ENCODE data around the gene TLE3. TPM values are rescaled to one million over a fixed set of nuclear protein-coding genes. Genes with fewer than 3 reads are reported as not detected.

The TLE3 gene
- total RNA-seq, 1 experiment from 2014 or later, result 98.2 TPM

DNA sequence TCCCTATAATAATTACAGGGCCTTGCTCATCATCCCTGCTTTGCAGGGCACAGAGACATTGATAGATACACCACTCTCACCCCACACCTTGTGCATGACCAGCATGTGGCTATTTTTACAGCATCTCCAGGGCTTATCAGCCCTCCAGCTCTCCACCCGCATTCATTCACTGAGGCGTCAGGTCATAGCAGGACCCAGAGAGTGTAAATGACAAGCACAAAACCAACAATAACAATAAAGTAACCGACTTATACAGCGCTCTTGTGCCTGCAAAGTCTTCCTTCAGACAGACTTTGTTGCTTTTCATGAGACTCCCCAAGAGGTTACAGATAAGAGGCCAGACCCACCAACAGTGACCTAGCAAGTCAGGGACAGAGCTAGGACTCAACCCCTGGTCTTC, 80.7 kb downstream of the TLE3 start:
- Histone ChIP-seq H3K4ac (ENCODE audit: low read depth, low read length) (no peak overlapping the region), H3K9ac (ENCODE audit: extremely low read depth, insufficient read length, low read length) (no peak overlapping the region), H2BK20ac (ENCODE audit: low read depth, low read length, poor library complexity, severe bottlenecking) (no peak overlapping the region), H3K56ac (ENCODE audit: insufficient read length, low read depth, low read length) (no peak overlapping the region), H2AK5ac (ENCODE audit: insufficient read length, low read length) (no peak overlapping the region), H3K4me2 (ENCODE audit: insufficient read depth, insufficient read length, low read length) (no peak overlapping the region), H2BK15ac (ENCODE audit: low read depth, low read length) (no peak overlapping the region), H2BK120ac (ENCODE audit: low read depth, low read length, poor library complexity, severe bottlenecking) (no peak overlapping the region), H3K79me2 (ENCODE audit: insufficient read depth, low read length) (no peaks in the 10 kb centered on the region), H4K8ac (replicated peaks; ENCODE audit: insufficient read length, low read depth, low read length) (no peak overlapping the region), H4K20me1 (ENCODE audit: control insufficient read depth, insufficient read depth, insufficient read length) (no peaks in the 10 kb centered on the region), H3K23me2 (ENCODE audit: insufficient read length, low read depth, low read length, poor library complexity, severe bottlenecking) (no peaks in the 10 kb centered on the region), H3K9me3 (ENCODE audit: control insufficient read depth, low read depth, low read length) (no peaks in the 10 kb centered on the region), H4K91ac (ENCODE audit: insufficient read length, low read depth, low read length) (no peak overlapping the region), H2AFZ (ENCODE audit: low read length) (no peak overlapping the region), H2BK12ac (ENCODE audit: insufficient read length, low read depth, low read length) (no peak overlapping the region), H3T11ph (ENCODE audit: low read length) (no peak overlapping the region), H4K5ac (ENCODE audit: insufficient read length, low read depth, low read length) (no peak overlapping the region), H3K18ac (ENCODE audit: insufficient read length, low read depth, low read length) (no peak overlapping the region), H3K14ac (ENCODE audit: insufficient read depth, low read length) (no peak overlapping the region), H2BK5ac (ENCODE audit: insufficient read length, low read length) (no peak overlapping the region), H3K27me3 (ENCODE audit: insufficient read depth, low read length) (no peaks in the 10 kb centered on the region), H3K27ac (ENCODE audit: insufficient read length, low read depth, low read length) (no peak overlapping the region), H3K23ac (ENCODE audit: insufficient read length, low read depth, low read length) (no peak overlapping the region), H3K4me1 (ENCODE audit: insufficient read depth, low read length) (no peaks in the 10 kb centered on the region; the same call in 1 of the 2 replicates), H3K79me1 (ENCODE audit: insufficient read depth, low read depth, low read length, poor library complexity, severe bottlenecking) (no peaks in the 10 kb centered on the region)
- Mint-ChIP-seq H3K9me3 (peaks cover 2% of the 10 kb centered on the region in 2 experiments), H3K27me3 (ENCODE audit: low read depth) (peaks cover 21% of the 10 kb centered on the region), H3K4me1 (peaks cover 30 to 36% of the 10 kb centered on the region in 2 experiments), H3K4me3 (no peak overlapping the region), H3K27ac (no peak overlapping the region), H3K36me3 (ENCODE audit: insufficient read depth in 1 of 3, low read depth in 3 of 3) (peaks cover 0 to 5% (median 0%) of the 10 kb centered on the region in 3 experiments; a peak in 4 of 7 replicates)
- WGBS (ENCODE audit: extremely low coverage, insufficient read length, low lambda C conversion rate), result no CpG with 5 or more reads among the region's 4 CpGs
- TF ChIP-seq, protein P1, sequence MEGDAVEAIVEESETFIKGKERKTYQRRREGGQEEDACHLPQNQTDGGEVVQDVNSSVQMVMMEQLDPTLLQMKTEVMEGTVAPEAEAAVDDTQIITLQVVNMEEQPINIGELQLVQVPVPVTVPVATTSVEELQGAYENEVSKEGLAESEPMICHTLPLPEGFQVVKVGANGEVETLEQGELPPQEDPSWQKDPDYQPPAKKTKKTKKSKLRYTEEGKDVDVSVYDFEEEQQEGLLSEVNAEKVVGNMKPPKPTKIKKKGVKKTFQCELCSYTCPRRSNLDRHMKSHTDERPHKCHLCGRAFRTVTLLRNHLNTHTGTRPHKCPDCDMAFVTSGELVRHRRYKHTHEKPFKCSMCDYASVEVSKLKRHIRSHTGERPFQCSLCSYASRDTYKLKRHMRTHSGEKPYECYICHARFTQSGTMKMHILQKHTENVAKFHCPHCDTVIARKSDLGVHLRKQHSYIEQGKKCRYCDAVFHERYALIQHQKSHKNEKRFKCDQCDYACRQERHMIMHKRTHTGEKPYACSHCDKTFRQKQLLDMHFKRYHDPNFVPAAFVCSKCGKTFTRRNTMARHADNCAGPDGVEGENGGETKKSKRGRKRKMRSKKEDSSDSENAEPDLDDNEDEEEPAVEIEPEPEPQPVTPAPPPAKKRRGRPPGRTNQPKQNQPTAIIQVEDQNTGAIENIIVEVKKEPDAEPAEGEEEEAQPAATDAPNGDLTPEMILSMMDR (conservative IDR thresholded peaks at IDR 0.05), result no peak
- DNase-seq, result no peak

All from H9 (cell line).